CD4-positive, alpha-beta T cell (primary cell): ENCODE measurements around the gene FHOD3. TPM values are rescaled to one million over a fixed set of nuclear protein-coding genes. Genes with fewer than 3 reads are reported as not detected.
"Not testable (repeated sequence)": the region's sequence is repeated elsewhere in the genome, so short reads cannot be mapped to it uniquely, and the experiment has no call there.

Source experiments
- ATAC-seq: fragments of 200-7000 bp; cut with Tn5 transposase; one replicate; pipeline ENCODE4 v1.10.0; 2022; ENCODE audit warnings: mild to moderate bottlenecking; ENCODE audit not compliant: poor library complexity
- CTCF ChIA-PET: fragments of 350-600 bp; sonication (Branson Sonifier 250); formaldehyde crosslinking; loops from one replicate; lab custom pipeline; 2021; ENCODE audit warnings: antibody characterized with exemption, inconsistent platforms; lab: Charles Lee
- POLR2A ChIA-PET: fragments of 350-600 bp; sonication (Branson Sonifier 250); formaldehyde crosslinking; loops from one replicate; lab custom pipeline; 2021; ENCODE audit warnings: antibody characterized with exemption, inconsistent platforms; lab: Charles Lee
- DNase-seq, 14 experiments: peaks; one replicate each; pipeline ENCODE4 v3.0.0-alpha.2; 2013 to 2020; ENCODE audit warnings: mixed read lengths in 2 of 14
- H3K27ac ChIP-seq, 2 donors: one replicate each; pipeline versions ENCODE4 v1.5.1 to v1.7.0; 2013; ENCODE audit warnings: low read length in 2 of 2, low read depth in 1 of 2, mild to moderate bottlenecking in 1 of 2
- H3K27me3 ChIP-seq, 2 experiments: 1 replicate in 1 of 2; 2 replicates in 1 of 2; pipeline versions ENCODE4 v1.6.1 to v1.7.0; 2013; ENCODE audit warnings: low read length in 2 of 2, control low read depth in 1 of 2, mild to moderate bottlenecking in 1 of 2, moderate library complexity in 1 of 2; ENCODE audit not compliant: insufficient read depth in 2 of 2, control insufficient read depth in 1 of 2
- H3K36me3 ChIP-seq: one replicate; pipeline ENCODE4 v1.6.1; 2013; ENCODE audit warnings: low read length, control low read depth; ENCODE audit not compliant: insufficient read depth
- H3K4me1 ChIP-seq: one replicate; pipeline ENCODE4 v1.6.1; 2013; ENCODE audit warnings: low read length, control low read depth; ENCODE audit not compliant: insufficient read depth
- H3K4me3 ChIP-seq: one replicate; pipeline ENCODE4 v1.5.1; 2013; ENCODE audit warnings: mild to moderate bottlenecking, low read length, moderate library complexity
- H3K9me3 ChIP-seq, 2 experiments: 1 replicate in 1 of 2; 2 replicates in 1 of 2; pipeline versions ENCODE4 v1.6.1 to v1.7.0; 2013; ENCODE audit warnings: low read length in 2 of 2, mild to moderate bottlenecking in 2 of 2, control low read depth in 1 of 2, moderate library complexity in 1 of 2; ENCODE audit not compliant: control insufficient read depth in 1 of 2, insufficient read depth in 1 of 2
- H3K27ac Mint-ChIP-seq: one replicate; pipeline ENCODE4 v1.8.0; 2020; ENCODE audit warnings: mixed read lengths
- H3K27me3 Mint-ChIP-seq: one replicate; pipeline ENCODE4 v1.8.0; 2021; ENCODE audit warnings: mixed read lengths
- H3K36me3 Mint-ChIP-seq: one replicate; pipeline ENCODE4 v1.8.0; 2021; ENCODE audit warnings: low read depth, mixed read lengths
- H3K4me1 Mint-ChIP-seq: one replicate; pipeline ENCODE4 v1.8.0; 2021; ENCODE audit warnings: low read depth, mixed read lengths
- H3K4me3 Mint-ChIP-seq: one replicate; pipeline ENCODE4 v1.8.0; 2020; ENCODE audit warnings: mild to moderate bottlenecking, mixed read lengths
- H3K9me3 Mint-ChIP-seq: one replicate; pipeline ENCODE4 v1.8.0; 2020; ENCODE audit warnings: mixed read lengths
- intact Hi-C, 2 experiments: fragments of 100-400 bp; cut with DNase I in 1 of 2; cut with micrococcal nuclease in 1 of 2; formaldehyde crosslinking; loops; one replicate each; pipeline versions ENCODE4 v1.15.1 to v1.9.0; 2023 to 2025; cut with DNase I, micrococcal nuclease
- total RNA-seq, 174 experiments: library from RNA in 2 of 174; stranded (reverse) in 2 of 174; gene quantifications; one replicate each; pipeline ENCODE4 v1.2.3 and lab custom pipeline; 2021 to 2026
- TF ChIP-seq, protein P1 (sequence below): fragments of 200-600 bp; IDR thresholded peaks from one replicate; pipeline ENCODE4 v1.8.0; 2022; ENCODE audit warnings: antibody characterized with exemption, mild to moderate bottlenecking

FHOD3 gene
- total RNA-seq, 2 experiments from 2014 or later = not detected

DNA sequence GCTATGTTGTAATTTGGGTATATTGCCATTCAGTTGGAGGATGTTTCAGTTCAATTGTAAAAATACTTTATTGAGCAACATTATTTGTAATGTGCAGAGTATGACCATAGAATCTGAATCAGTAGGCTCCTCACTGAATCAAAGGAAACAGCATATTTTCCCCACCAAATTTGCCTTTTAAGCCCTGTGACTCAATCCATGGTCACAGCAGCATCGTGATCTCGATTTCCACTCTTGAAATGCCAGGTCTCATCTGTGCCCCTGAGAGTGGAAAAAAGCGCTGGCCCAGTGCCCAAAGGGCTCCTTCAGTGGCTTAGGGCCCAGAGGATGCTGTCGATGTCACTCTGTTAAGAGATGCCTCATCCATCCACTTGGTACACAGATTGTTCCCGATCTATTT is 57.5 kb downstream of the FHOD3 start:
- TF ChIP-seq, protein P1, sequence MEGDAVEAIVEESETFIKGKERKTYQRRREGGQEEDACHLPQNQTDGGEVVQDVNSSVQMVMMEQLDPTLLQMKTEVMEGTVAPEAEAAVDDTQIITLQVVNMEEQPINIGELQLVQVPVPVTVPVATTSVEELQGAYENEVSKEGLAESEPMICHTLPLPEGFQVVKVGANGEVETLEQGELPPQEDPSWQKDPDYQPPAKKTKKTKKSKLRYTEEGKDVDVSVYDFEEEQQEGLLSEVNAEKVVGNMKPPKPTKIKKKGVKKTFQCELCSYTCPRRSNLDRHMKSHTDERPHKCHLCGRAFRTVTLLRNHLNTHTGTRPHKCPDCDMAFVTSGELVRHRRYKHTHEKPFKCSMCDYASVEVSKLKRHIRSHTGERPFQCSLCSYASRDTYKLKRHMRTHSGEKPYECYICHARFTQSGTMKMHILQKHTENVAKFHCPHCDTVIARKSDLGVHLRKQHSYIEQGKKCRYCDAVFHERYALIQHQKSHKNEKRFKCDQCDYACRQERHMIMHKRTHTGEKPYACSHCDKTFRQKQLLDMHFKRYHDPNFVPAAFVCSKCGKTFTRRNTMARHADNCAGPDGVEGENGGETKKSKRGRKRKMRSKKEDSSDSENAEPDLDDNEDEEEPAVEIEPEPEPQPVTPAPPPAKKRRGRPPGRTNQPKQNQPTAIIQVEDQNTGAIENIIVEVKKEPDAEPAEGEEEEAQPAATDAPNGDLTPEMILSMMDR = no peak
- intact Hi-C loops = no loop called here
- Histone ChIP-seq H3K27ac (no peak overlapping the region), H3K4me1 (no peaks in the 10 kb centered on the region), H3K9me3 (no peaks in the 10 kb centered on the region), H3K27me3 (peaks cover 0 to 9% of the 10 kb centered on the region in 2 experiments), H3K4me3 (no peak overlapping the region), H3K36me3 (no peaks in the 10 kb centered on the region)
- POLR2A ChIA-PET = no interaction called here
- Mint-ChIP-seq H3K4me3 (no peak overlapping the region), H3K4me1 (no peaks in the 10 kb centered on the region), H3K9me3 (no peaks in the 10 kb centered on the region), H3K27ac (no peak overlapping the region), H3K36me3 (no peaks in the 10 kb centered on the region), H3K27me3 (peaks cover 45% of the 10 kb centered on the region)
- CTCF ChIA-PET = no interaction called here
- no peak for ATAC-seq
- no peak for DNase-seq

DNA sequence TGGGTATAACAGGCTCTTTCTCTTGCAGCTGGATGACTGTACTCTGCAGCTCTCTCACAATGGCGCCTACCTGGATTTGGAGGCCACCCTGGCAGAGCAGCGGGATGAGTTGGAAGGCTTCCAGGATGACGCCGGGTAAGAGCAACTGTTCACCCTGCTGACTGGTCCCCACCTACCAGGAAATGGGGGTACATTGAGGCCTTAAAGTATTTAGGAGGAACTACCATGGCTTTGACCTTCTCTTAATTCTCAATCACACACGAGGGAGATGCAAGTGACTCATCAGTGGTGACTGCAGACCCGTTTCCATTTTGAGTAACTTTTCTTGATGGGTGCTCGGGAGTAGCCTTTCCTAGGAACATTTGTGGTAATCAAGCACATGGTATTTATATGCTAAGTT is 58.0 kb downstream of the FHOD3 start:
- no peaks in the 10 kb centered on the region for H3K4me1 Mint-ChIP-seq
- H3K9me3 Mint-ChIP-seq = no peaks in the 10 kb centered on the region
- ChIA-PET POLR2A (no interaction called here), CTCF (no interaction called here)
- ATAC-seq (no peak), DNase-seq (no peak)
- H3K4me1 ChIP-seq = no peaks in the 10 kb centered on the region
- H3K36me3 ChIP-seq = no peaks in the 10 kb centered on the region
- peaks cover 0 to 15% of the 10 kb centered on the region in 2 experiments for H3K27me3 ChIP-seq
- no peak overlapping the region for H3K27ac ChIP-seq
- intact Hi-C loops = no loop called here
- peaks cover 44% of the 10 kb centered on the region for H3K27me3 Mint-ChIP-seq
- H3K27ac Mint-ChIP-seq = no peak overlapping the region
- no peaks in the 10 kb centered on the region for H3K9me3 ChIP-seq
- no peak overlapping the region for H3K4me3 ChIP-seq
- no peaks in the 10 kb centered on the region for H3K36me3 Mint-ChIP-seq
- H3K4me3 Mint-ChIP-seq = no peak overlapping the region
- TF ChIP-seq, protein P1 = no peak

DNA sequence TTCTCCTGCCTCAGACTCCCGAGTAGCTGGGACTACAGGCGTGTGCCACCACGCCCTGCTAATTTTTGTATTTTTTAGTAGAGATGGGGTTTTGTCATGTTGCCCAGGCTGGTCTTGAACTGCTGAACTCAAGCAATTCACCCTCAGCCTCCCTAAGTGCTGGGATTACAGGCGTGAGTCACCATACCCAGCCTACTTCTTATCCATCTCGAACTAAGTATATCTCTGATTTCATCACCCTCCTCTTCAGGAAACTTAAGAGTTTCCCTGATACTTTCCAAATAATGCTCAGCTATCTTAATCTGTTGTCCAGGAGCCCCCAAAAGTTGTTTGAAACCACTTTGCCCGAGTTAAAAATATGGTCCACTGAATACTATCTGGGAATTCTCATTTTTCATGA is 59.2 kb downstream of the FHOD3 start:
- ATAC-seq, H3K4me3 Mint-ChIP-seq, H3K36me3 Mint-ChIP-seq, H3K36me3 ChIP-seq, H3K4me1 ChIP-seq, H3K27ac Mint-ChIP-seq, H3K4me3 ChIP-seq, H3K9me3 ChIP-seq, H3K4me1 Mint-ChIP-seq, DNase-seq, CTCF ChIA-PET, H3K9me3 Mint-ChIP-seq, intact Hi-C loops, H3K27ac ChIP-seq: not testable (repeated sequence)
- POLR2A ChIA-PET = interaction anchor here (0.7 kb wide), 1 partner anchor 1599 kb away, joined by 3 read pairs; no protein-coding TSS in a partner anchor
- peaks cover 0 to 11% of the 10 kb centered on the region in 2 experiments for H3K27me3 ChIP-seq
- peaks cover 36% of the 10 kb centered on the region for H3K27me3 Mint-ChIP-seq

DNA sequence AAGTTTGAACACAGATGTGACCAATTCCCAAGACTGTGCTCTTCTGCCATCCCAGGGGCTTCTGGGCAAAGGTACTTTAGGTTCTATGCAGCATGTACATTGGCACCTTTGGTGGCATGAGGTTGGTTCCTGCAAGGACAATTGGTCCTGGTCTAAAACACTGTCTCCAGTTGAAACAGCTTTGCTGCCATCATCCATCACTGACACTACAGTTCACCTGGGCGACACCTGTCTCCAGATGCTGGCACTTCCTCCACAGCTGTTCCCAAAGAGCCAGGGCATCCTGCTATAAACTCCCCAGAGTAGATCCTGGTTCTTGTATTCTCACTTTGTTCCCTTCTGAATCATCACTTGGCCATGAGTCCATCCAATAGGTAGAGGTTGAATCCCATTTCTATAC is 60.6 kb downstream of the FHOD3 start:
- peaks cover 0 to 11% of the 10 kb centered on the region in 2 experiments for H3K27me3 ChIP-seq
- Mint-ChIP-seq H3K9me3 (no peaks in the 10 kb centered on the region), H3K4me1 (no peaks in the 10 kb centered on the region), H3K36me3 (no peaks in the 10 kb centered on the region), H3K27ac (no peak overlapping the region), H3K4me3 (no peak overlapping the region), H3K27me3 (peaks cover 37% of the 10 kb centered on the region)
- DNase-seq = no peak
- H3K9me3 ChIP-seq = no peaks in the 10 kb centered on the region
- H3K27ac ChIP-seq = no peak overlapping the region
- POLR2A ChIA-PET = no interaction called here
- TF ChIP-seq, protein P1 = no peak
- H3K4me3 ChIP-seq = no peak overlapping the region
- intact Hi-C loops = no loop called here
- H3K4me1 ChIP-seq = no peaks in the 10 kb centered on the region
- CTCF ChIA-PET = no interaction called here
- no peak for ATAC-seq
- H3K36me3 ChIP-seq = no peaks in the 10 kb centered on the region
